Measurements from ENCODE around the gene LRG1.

- no peak for TF ChIP-seq CTCF (IDR thresholded peaks at IDR 0.05)
- no peak for TF ChIP-seq USF2 (CRISPR knock-in tag; IDR thresholded peaks at IDR 0.05)
- no peak for TF ChIP-seq ELF4 (CRISPR knock-in tag; IDR thresholded peaks at IDR 0.05; ENCODE audit: low read depth)
- no peak for TF ChIP-seq SP1 (CRISPR knock-in tag; conservative IDR thresholded peaks at IDR 0.05)
- no peak for TF ChIP-seq NR3C1 (CRISPR knock-in tag; conservative IDR thresholded peaks at IDR 0.05; ENCODE audit: low read depth)
- TF ChIP-seq NFYB (CRISPR knock-in tag; conservative IDR thresholded peaks at IDR 0.05; ENCODE audit: low read depth) = no peak
- no peak for TF ChIP-seq E2F1 (CRISPR knock-in tag; IDR thresholded peaks at IDR 0.05)
- TF ChIP-seq, protein P1, sequence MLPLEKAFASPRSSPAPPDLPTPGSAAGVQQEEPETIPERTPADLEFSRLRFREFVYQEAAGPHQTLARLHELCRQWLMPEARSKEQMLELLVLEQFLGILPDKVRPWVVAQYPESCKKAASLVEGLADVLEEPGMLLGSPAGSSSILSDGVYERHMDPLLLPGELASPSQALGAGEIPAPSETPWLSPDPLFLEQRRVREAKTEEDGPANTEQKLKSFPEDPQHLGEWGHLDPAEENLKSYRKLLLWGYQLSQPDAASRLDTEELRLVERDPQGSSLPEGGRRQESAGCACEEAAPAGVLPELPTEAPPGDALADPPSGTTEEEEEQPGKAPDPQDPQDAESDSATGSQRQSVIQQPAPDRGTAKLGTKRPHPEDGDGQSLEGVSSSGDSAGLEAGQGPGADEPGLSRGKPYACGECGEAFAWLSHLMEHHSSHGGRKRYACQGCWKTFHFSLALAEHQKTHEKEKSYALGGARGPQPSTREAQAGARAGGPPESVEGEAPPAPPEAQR (CRISPR knock-in tag; IDR thresholded peaks at IDR 0.05) = no peak
- TF ChIP-seq, protein P2, sequence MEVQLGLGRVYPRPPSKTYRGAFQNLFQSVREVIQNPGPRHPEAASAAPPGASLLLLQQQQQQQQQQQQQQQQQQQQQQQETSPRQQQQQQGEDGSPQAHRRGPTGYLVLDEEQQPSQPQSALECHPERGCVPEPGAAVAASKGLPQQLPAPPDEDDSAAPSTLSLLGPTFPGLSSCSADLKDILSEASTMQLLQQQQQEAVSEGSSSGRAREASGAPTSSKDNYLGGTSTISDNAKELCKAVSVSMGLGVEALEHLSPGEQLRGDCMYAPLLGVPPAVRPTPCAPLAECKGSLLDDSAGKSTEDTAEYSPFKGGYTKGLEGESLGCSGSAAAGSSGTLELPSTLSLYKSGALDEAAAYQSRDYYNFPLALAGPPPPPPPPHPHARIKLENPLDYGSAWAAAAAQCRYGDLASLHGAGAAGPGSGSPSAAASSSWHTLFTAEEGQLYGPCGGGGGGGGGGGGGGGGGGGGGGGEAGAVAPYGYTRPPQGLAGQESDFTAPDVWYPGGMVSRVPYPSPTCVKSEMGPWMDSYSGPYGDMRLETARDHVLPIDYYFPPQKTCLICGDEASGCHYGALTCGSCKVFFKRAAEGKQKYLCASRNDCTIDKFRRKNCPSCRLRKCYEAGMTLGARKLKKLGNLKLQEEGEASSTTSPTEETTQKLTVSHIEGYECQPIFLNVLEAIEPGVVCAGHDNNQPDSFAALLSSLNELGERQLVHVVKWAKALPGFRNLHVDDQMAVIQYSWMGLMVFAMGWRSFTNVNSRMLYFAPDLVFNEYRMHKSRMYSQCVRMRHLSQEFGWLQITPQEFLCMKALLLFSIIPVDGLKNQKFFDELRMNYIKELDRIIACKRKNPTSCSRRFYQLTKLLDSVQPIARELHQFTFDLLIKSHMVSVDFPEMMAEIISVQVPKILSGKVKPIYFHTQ (CRISPR knock-in tag; IDR thresholded peaks at IDR 0.05) = no peak
- no peak for TF ChIP-seq TCF7 (CRISPR knock-in tag; IDR thresholded peaks at IDR 0.05; ENCODE audit: low read depth)
- TF ChIP-seq, protein P3, sequence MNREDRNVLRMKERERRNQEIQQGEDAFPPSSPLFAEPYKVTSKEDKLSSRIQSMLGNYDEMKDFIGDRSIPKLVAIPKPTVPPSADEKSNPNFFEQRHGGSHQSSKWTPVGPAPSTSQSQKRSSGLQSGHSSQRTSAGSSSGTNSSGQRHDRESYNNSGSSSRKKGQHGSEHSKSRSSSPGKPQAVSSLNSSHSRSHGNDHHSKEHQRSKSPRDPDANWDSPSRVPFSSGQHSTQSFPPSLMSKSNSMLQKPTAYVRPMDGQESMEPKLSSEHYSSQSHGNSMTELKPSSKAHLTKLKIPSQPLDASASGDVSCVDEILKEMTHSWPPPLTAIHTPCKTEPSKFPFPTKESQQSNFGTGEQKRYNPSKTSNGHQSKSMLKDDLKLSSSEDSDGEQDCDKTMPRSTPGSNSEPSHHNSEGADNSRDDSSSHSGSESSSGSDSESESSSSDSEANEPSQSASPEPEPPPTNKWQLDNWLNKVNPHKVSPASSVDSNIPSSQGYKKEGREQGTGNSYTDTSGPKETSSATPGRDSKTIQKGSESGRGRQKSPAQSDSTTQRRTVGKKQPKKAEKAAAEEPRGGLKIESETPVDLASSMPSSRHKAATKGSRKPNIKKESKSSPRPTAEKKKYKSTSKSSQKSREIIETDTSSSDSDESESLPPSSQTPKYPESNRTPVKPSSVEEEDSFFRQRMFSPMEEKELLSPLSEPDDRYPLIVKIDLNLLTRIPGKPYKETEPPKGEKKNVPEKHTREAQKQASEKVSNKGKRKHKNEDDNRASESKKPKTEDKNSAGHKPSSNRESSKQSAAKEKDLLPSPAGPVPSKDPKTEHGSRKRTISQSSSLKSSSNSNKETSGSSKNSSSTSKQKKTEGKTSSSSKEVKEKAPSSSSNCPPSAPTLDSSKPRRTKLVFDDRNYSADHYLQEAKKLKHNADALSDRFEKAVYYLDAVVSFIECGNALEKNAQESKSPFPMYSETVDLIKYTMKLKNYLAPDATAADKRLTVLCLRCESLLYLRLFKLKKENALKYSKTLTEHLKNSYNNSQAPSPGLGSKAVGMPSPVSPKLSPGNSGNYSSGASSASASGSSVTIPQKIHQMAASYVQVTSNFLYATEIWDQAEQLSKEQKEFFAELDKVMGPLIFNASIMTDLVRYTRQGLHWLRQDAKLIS (CRISPR knock-in tag; IDR thresholded peaks at IDR 0.05; ENCODE audit: borderline replicate concordance) = no peak
These were observed 33.2 kb downstream of the LRG1 start for GRCh38 chr19:4506449-4507149.

Measured in WTC11 (cell line).